ENCODE data around the gene ADCY9.
"Not testable (repeated sequence)": the region's sequence is repeated elsewhere in the genome, so short reads cannot be mapped to it uniquely, and the experiment has no call there.

ADCY9 gene

GRCh38 chr16:4038448-4038847 lies 77.8 kb downstream of the ADCY9 start:
- in situ Hi-C loops (cut with MboI; ENCODE audit: low sequenced_read_pairs) = no loop called here

GRCh38 chr16:4036952-4037351 lies 79.3 kb downstream of the ADCY9 start:
- in situ Hi-C loops (cut with MboI; ENCODE audit: low sequenced_read_pairs) = not testable (repeated sequence)

GRCh38 chr16:4034963-4035362 lies 81.3 kb downstream of the ADCY9 start:
- in situ Hi-C loops (cut with MboI; ENCODE audit: low sequenced_read_pairs) = no loop called here

- in situ Hi-C loops (cut with MboI; ENCODE audit: low sequenced_read_pairs) = no loop called here
Observed at GRCh38 chr16:4033951-4034350, 82.3 kb downstream of the ADCY9 start.

GRCh38 chr16:4032768-4033167 lies 83.5 kb downstream of the ADCY9 start:
- in situ Hi-C loops (cut with MboI; ENCODE audit: low sequenced_read_pairs) = no loop called here

- in situ Hi-C loops (cut with MboI; ENCODE audit: low sequenced_read_pairs) = no loop called here
Observed at GRCh38 chr16:4028144-4028543, 88.1 kb downstream of the ADCY9 start.

GRCh38 chr16:4026854-4027253 lies 89.4 kb downstream of the ADCY9 start:
- in situ Hi-C loops (cut with MboI; ENCODE audit: low sequenced_read_pairs) = no loop called here

- in situ Hi-C loops (cut with MboI; ENCODE audit: low sequenced_read_pairs) = no loop called here
Observed at GRCh38 chr16:4025428-4025827, 90.8 kb downstream of the ADCY9 start.

- in situ Hi-C loops (cut with MboI; ENCODE audit: low sequenced_read_pairs) = no loop called here
Observed at GRCh38 chr16:4021916-4022315, 94.3 kb downstream of the ADCY9 start.

- in situ Hi-C loops (cut with MboI; ENCODE audit: low sequenced_read_pairs) = no loop called here
Observed at GRCh38 chr16:4021070-4021779, 95.0 kb downstream of the ADCY9 start.

GRCh38 chr16:4019371-4019791 lies 96.9 kb downstream of the ADCY9 start:
- in situ Hi-C loops (cut with MboI; ENCODE audit: low sequenced_read_pairs) = no loop called here

GRCh38 chr16:4018391-4018790 lies 97.9 kb downstream of the ADCY9 start:
- in situ Hi-C loops (cut with MboI; ENCODE audit: low sequenced_read_pairs) = no loop called here

- in situ Hi-C loops (cut with MboI; ENCODE audit: low sequenced_read_pairs) = no loop called here
Observed at GRCh38 chr16:4017807-4018206, 98.4 kb downstream of the ADCY9 start.

GRCh38 chr16:4016658-4017057 lies 99.6 kb downstream of the ADCY9 start:
- in situ Hi-C loops (cut with MboI; ENCODE audit: low sequenced_read_pairs) = no loop called here

GRCh38 chr16:4016005-4016352 lies 100.3 kb downstream of the ADCY9 start:
- in situ Hi-C loops (cut with MboI; ENCODE audit: low sequenced_read_pairs) = no loop called here

GRCh38 chr16:4015275-4016004 lies 100.8 kb downstream of the ADCY9 start:
- in situ Hi-C loops (cut with MboI; ENCODE audit: low sequenced_read_pairs) = no loop called here

- in situ Hi-C loops (cut with MboI; ENCODE audit: low sequenced_read_pairs) = no loop called here
Observed at GRCh38 chr16:4011940-4012629, 104.2 kb downstream of the ADCY9 start.

GRCh38 chr16:4011225-4011939 lies 104.9 kb downstream of the ADCY9 start:
- in situ Hi-C loops (cut with MboI; ENCODE audit: low sequenced_read_pairs) = no loop called here

- in situ Hi-C loops (cut with MboI; ENCODE audit: low sequenced_read_pairs) = no loop called here
Observed at GRCh38 chr16:4010225-4011158, 105.8 kb downstream of the ADCY9 start.

GRCh38 chr16:4009177-4009576 lies 107.1 kb downstream of the ADCY9 start:
- in situ Hi-C loops (cut with MboI; ENCODE audit: low sequenced_read_pairs) = no loop called here

All from HL-60/S4 treated with phorbol 12-myristate 13-acetate at 8.2 ng/mL for 4 days and 3 days (cell line).